Gastrocnemius medialis (tissue), 4 donors: ENCODE results near the gene SGPP1.

ENCODE experiments used
- CTCF ChIP-seq, 5 experiments: fragments of 450-650 bp in 3 of 5; fragments of 200-600 bp in 2 of 5; sonication (generic) in 2 of 5; IDR thresholded peaks in 4 of 5; conservative IDR thresholded peaks in 1 of 5; 1 replicate in 4 of 5; 2 replicates in 1 of 5; pipeline ENCODE4 v1.5.1; 2016 to 2019; ENCODE audit warnings: antibody characterized with exemption in 5 of 5, mild to moderate bottlenecking in 3 of 5, moderate library complexity in 3 of 5
- POLR2A ChIP-seq, 2 donors: fragments of 450-650 bp; IDR thresholded peaks; one replicate each; pipeline ENCODE4 v1.6.1; 2017; ENCODE audit warnings: antibody characterized with exemption in 2 of 2, mild to moderate bottlenecking in 2 of 2, moderate library complexity in 2 of 2

DNA sequence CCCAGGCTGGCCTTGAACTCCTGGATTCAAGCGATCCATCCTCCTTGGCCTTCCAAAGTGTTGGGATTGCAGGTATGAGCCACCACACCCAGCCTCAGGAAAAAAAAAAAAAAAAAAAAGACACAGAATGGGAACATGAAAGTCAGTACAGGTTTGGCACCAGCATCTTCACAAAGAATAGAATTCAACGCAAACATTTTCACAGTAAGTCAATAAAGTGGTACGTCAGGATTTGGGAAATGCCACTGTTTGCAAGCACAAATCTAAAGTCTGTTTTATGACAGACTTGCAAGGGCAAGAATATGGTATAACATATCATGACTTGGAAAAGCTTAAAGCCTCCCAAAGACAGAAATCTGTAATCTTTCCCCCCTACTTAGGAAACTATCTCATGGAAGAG is 51.2 kb downstream of the SGPP1 start:
- no peak for TF ChIP-seq CTCF (IDR thresholded peaks at IDR 0.05 in 4 of 5, conservative IDR thresholded peaks at IDR 0.05 in 1 of 5)
- no peak for TF ChIP-seq POLR2A (IDR thresholded peaks at IDR 0.05)
